ENCODE data around the gene CDRT15L2.

DNA sequence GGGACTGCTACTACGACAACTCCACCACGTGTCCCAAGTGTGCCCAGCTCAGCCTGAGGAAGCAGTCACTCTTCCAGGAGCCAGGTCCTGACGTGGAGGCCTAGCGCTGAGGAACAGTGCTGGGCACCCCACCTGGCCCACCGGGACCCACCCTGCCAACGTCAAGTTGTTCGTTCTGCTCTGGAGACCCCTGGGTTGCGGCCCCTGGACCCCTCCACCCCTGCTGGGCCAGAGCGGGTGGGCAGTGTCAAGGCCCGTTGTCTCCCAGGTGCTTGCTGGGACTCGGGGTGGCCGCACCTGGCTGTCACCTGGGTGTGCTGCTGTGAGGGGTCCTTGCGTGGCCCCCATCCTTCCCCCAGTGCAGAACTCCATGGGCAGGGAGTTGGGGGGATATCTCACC, 34.4 kb downstream of the CDRT15L2 start:
- TF ChIP-seq POLR2A (IDR thresholded peaks at IDR 0.05; ENCODE audit: low read depth, low read length) (no peak), TAF1 (IDR thresholded peaks at IDR 0.05; ENCODE audit: borderline replicate concordance, low read depth, low read length) (no peak), POLR2AphosphoS5 (IDR thresholded peaks at IDR 0.05; ENCODE audit: low read depth, low read length) (no peak)
